Measurements from ENCODE around the gene ALG2. TPM values are rescaled to one million over a fixed set of nuclear protein-coding genes. Genes with fewer than 3 reads are reported as not detected.
"Not testable (repeated sequence)": the region's sequence is repeated elsewhere in the genome, so short reads cannot be mapped to it uniquely, and the experiment has no call there.

ALG2 gene
- total RNA-seq, 1 donor from 2014 or later = 54.4 TPM

DNA sequence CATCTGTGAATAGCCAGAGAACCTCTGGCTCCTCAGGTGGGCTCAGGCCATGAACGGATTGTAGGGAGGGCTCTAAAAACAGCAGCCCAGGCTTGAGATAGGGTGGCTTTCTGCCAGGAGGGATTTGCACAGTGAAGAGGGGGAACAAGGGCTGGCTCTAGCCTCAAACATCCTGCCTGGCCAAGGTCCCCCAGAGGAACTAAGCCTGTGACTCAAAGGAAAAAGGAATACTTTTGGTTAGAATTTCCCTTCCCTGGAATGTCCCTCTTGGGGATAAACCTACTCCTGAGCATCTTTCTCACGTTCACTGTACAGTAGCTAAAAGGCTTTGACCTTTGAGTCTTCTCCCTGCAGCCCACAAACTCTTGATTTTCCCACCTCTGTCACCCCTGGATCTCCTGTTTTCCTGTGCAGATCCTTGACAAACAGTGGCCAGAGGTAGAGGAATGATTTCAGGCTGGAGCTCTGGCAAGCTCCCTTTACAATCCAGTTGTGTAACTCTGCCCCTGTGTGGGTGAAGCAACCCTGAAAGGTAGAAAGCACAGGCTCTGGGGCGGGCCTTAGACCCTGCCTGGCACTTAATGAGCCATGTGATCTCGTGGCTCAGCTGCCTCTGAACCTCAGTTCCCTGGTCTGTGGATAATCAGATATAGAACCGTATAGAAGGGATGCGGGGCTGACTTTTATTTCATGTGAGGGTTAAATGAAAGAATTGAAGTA lies 17.8 kb upstream of the ALG2 start:
- ChIA-PET CTCF (interaction anchor here (2.7 kb wide), 1 partner anchor 7 kb away, joined by 19 read pairs; no protein-coding TSS in a partner anchor), POLR2A (interaction anchor here (1.1 to 2.5 kb wide), 2 partner anchors 13 to 15 kb away, joined by 7 to 11 read pairs; no protein-coding TSS in a partner anchor)
- H3K4me3 Mint-ChIP-seq = no peak overlapping the region
- no peak for DNase-seq
- peaks cover 13% of the 10 kb centered on the region for H3K36me3 Mint-ChIP-seq (ENCODE audit: low read depth)
- no peak for ATAC-seq (ENCODE audit: low read depth)
- no peaks in the 10 kb centered on the region for H3K9me3 Mint-ChIP-seq
- intact Hi-C loops (cut with micrococcal nuclease) = loop anchor here (5.0 kb wide), 2 partner anchors 273 to 858 kb away; partner anchors contain the start of genes ERP44 and INVS
- no peaks in the 10 kb centered on the region for H3K27me3 Mint-ChIP-seq
- peak overlapping the region; percentile 59 for H3K27ac Mint-ChIP-seq
- peaks cover 70% of the 10 kb centered on the region for H3K4me1 Mint-ChIP-seq
- TF ChIP-seq CTCF (IDR thresholded peaks at IDR 0.05) = no peak

DNA sequence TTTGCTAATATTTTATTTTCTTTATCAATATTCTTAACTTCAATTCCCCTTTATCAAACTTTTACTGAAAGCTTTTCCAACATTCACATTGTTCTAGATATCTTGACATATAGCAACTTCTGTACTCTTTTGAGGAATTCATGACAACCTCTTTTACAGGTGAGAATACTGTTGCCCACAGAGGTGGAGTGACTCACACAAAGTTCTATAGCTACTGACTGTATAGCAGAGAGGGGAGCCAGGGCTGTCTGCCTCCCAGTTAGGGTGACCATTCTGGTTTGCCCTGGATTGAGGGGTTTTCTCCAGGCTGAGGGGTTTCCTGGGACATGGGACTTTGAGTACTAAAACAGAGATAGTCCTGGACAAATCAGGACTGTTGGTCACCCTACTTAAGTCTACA lies 16.6 kb upstream of the ALG2 start:
- TF ChIP-seq CTCF (IDR thresholded peaks at IDR 0.05) = no peak
- ATAC-seq (ENCODE audit: low read depth) = no peak
- CTCF ChIA-PET = no interaction called here

GRCh38 chr9:99237849-99238248 lies 16.1 kb upstream of the ALG2 start:
- H3K36me3 Mint-ChIP-seq (ENCODE audit: low read depth) = peaks cover 23% of the 10 kb centered on the region
- H3K4me1 Mint-ChIP-seq = peaks cover 67% of the 10 kb centered on the region
- POLR2A ChIA-PET = interaction anchor here (0.9 to 5.1 kb wide), 3 partner anchors 16 to 28 kb away, joined by 3 to 27 read pairs (median 4); no protein-coding TSS in a partner anchor
- intact Hi-C loops (cut with micrococcal nuclease) = loop anchor here (2.0 to 5.0 kb wide), 3 partner anchors 274 to 859 kb away; partner anchors contain the start of genes ERP44 and INVS
- H3K4me3 Mint-ChIP-seq; DNase-seq; H3K27me3 Mint-ChIP-seq; H3K9me3 Mint-ChIP-seq; ATAC-seq (ENCODE audit: low read depth); CTCF ChIA-PET: not testable (repeated sequence)
- peak overlapping the region; percentile 99 for H3K27ac Mint-ChIP-seq

More for the DNA sequence above, 16.6 kb upstream of the ALG2 start:
- POLR2A ChIA-PET = interaction anchor here (0.9 to 5.1 kb wide), 3 partner anchors 15 to 28 kb away, joined by 3 to 27 read pairs (median 4); no protein-coding TSS in a partner anchor
- Mint-ChIP-seq H3K27me3 (no peaks in the 10 kb centered on the region), H3K4me1 (peaks cover 70% of the 10 kb centered on the region), H3K4me3 (no peak overlapping the region), H3K27ac (peak overlapping the region; percentile 99), H3K36me3 (ENCODE audit: low read depth) (peaks cover 18% of the 10 kb centered on the region), H3K9me3 (no peaks in the 10 kb centered on the region)
- DNase-seq = no peak
- intact Hi-C loops (cut with micrococcal nuclease) = loop anchor here (5.0 kb wide), 2 partner anchors 274 to 859 kb away; partner anchors contain the start of genes ERP44 and INVS

DNA sequence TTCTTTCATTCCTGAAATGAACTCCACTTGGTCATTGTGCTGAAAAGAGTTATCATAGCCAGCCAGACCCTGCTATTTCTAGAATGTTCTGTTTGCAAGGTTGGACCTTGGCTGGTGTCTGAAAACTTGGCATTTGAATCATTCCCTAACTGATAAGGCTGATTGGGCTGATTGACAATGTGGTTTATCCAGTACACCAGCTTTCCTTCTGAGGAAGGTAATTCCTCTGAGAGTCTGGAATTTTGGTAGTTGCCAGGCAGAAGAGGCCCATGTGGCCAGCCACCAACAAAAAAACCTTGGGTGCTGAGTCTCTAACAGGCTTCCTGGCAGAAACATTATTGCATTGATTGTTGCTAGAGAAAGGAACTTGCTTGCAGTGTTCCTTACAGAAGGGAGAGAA lies 15.6 kb upstream of the ALG2 start:
- peak overlapping the region; percentile 99 for H3K27ac Mint-ChIP-seq

More for the DNA sequence above, 15.6 kb upstream of the ALG2 start:
- DNase-seq (no peak), ATAC-seq (ENCODE audit: low read depth) (no peak)
- Mint-ChIP-seq H3K9me3 (no peaks in the 10 kb centered on the region), H3K4me1 (peaks cover 63% of the 10 kb centered on the region), H3K27me3 (no peaks in the 10 kb centered on the region), H3K4me3 (no peak overlapping the region), H3K36me3 (ENCODE audit: low read depth) (peaks cover 28% of the 10 kb centered on the region)
- ChIA-PET CTCF (no interaction called here), POLR2A (interaction anchor here (0.9 to 6.9 kb wide), 5 partner anchors 14 to 586 kb away, joined by 3 to 103 read pairs (median 25); partner anchors contain the start of genes ALG2, NR4A3 and SEC61B)
- no peak for TF ChIP-seq CTCF (IDR thresholded peaks at IDR 0.05)
- intact Hi-C loops (cut with micrococcal nuclease) = loop anchor here (2.0 to 5.0 kb wide), 3 partner anchors 275 to 860 kb away; partner anchors contain the start of genes ERP44 and INVS
